Measurements from ENCODE around the gene CIZ1. TPM values are rescaled to one million over a fixed set of nuclear protein-coding genes. Genes with fewer than 3 reads are reported as not detected.
A peak's percentile ranks its signal among the peaks of the same experiment; 100 is the strongest.

Gene CIZ1
- total and polyA plus RNA-seq, 5 experiments from 2014 or later, result 7.4 to 141 (median 39.2) TPM

- Mint-ChIP-seq H3K36me3 (peaks cover 0 to 27% (median 9%) of the 10 kb centered on the region in 3 donors), H3K27me3 (no peaks in the 10 kb centered on the region), H3K9me3 (no peaks in the 10 kb centered on the region), H3K27ac (peak overlapping the region in 6 of 10 donors; percentile 44 to 74 (median 64)), H3K4me3 (peak overlapping the region in 8 of 10 donors; percentile 47 to 84 (median 67)), H3K4me1 (peaks cover 10 to 24% (median 22%) of the 10 kb centered on the region in 4 donors)
- POLR2A ChIA-PET, result interaction anchor here (0.5 to 3.2 kb wide), 2 partner anchors 22 to 29 kb away, joined by 3 to 11 read pairs; partner anchors contain the start of gene CIZ1
- DNase-seq, result no peak
- ATAC-seq, result no peak
Measured at GRCh38 chr9:128162215-128163026, 29.0 kb downstream of the CIZ1 start.

DNA sequence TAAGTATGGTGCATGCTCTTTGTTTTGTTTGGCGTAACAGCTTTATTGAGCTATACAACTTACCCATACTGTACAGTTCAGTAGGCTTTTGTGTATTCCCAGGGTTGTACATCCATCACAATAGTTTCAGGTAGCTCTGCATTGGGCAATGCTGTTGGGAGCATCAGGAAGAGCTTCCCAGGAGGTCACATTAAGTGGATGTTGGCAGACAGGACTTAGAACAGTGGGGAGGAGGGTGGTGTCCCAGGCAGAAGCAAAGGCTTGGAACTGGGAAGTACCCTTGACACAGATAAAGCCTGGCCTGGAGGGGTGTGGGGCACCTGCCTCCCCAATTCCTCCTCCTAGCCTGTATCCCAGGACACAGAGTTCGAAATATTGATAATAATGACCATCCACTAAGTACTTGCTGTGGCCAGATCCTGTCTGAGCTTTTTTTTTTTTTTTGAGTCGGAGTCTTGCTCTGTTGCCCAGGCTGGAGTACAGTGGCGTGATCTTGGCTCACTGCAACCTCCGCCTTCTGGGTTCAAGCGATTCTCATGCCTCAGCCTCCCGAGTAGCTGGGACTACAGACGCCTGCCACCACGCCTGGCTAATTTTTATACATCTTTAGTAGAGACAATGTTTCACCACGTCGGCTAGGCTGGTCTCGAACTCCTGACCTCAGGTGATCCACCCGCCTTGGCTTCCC lies 30.0 kb downstream of the CIZ1 start:
- no peaks in the 10 kb centered on the region for H3K9me3 Mint-ChIP-seq
- POLR2A ChIA-PET, result interaction anchor here (0.5 to 3.2 kb wide), 8 partner anchors 19 to 563 kb away, joined by 3 to 14 read pairs (median 3); partner anchors contain the start of genes CIZ1 and PTGES2
- peak overlapping the region in 7 of 10 donors; percentile 24 to 96 (median 69) for H3K27ac Mint-ChIP-seq
- ATAC-seq, result no peak
- H3K36me3 Mint-ChIP-seq, result peaks cover 0 to 19% (median 4%) of the 10 kb centered on the region in 3 donors
- H3K27me3 Mint-ChIP-seq, result no peaks in the 10 kb centered on the region
- DNase-seq, result no peak
- H3K4me1 Mint-ChIP-seq, result peaks cover 10 to 24% (median 22%) of the 10 kb centered on the region in 4 donors
- H3K4me3 Mint-ChIP-seq, result peak overlapping the region; percentile 71 to 90 (median 81)

GRCh38 chr9:128160603-128160987 lies 30.8 kb downstream of the CIZ1 start:
- H3K27ac Mint-ChIP-seq, result peak overlapping the region in 7 of 10 donors; percentile 57 to 96 (median 90)
- peak overlapping the region; percentile 71 to 90 (median 81) for H3K4me3 Mint-ChIP-seq
- peaks cover 10 to 24% (median 22%) of the 10 kb centered on the region in 4 donors for H3K4me1 Mint-ChIP-seq
- H3K27me3 Mint-ChIP-seq, result no peaks in the 10 kb centered on the region
- POLR2A ChIA-PET, result interaction anchor here (0.6 to 3.2 kb wide), 8 partner anchors 18 to 564 kb away, joined by 3 to 14 read pairs (median 3); partner anchors contain the start of genes CDK9, CIZ1, PTGES2 and URM1
- no peaks in the 10 kb centered on the region for H3K9me3 Mint-ChIP-seq
- ATAC-seq (peak; percentile 25 to 34), DNase-seq (peak in 6 of 10 donors; percentile 6 to 43 (median 32))
- H3K36me3 Mint-ChIP-seq, result peaks cover 0 to 13% (median 2%) of the 10 kb centered on the region in 3 donors

DNA sequence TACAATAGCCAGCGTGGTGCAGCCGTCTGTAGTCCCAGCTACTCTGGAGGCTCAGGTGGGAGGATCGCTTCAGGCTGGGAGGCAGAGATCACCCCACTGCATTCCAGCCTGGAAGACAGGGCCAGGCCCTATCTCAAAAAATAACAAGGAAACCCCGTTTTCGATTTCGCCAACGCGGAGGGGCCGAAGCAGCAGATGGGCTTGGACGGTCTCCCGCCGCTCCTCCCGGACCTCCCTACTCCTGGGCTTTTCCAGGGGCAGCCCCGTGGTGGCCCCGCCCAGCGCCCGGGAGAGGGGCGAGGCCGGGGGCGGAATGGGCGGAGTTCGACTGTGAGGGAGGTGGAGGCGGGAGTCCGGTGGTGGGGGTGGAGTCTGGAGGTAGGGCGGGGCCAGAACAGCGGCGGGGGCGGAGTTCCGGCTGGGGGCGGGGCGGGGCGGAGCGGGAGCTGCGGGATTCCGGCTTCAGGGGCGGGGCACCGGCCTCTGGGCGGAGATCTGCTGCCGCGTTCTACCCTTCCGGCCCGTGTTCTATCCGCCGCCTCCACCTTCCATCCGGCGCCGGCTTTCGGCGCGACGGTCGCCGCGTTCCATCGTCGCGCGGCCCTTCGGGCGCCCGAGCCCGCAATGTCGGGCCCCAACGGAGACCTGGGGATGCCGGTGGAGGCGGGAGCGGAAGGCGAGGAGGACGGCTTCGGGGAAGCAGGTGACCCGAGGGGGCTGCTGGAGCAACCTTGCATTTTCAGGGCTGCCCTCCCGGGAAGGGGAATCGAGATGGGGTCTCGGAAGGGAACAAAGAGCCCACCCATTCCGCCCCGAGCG lies 31.4 kb downstream of the CIZ1 start, which contains the start of gene BBLN:
Gene BBLN, plus strand, starts transcription at position 482 of the 819 bp plus-strand sequence. Its CDS starts 143 bp downstream, at position 625.
- POLR2A ChIA-PET, result interaction anchor here (0.6 to 3.2 kb wide), 10 partner anchors 31 to 564 kb away, joined by 3 to 14 read pairs (median 3); partner anchors contain the start of genes CDK9, CIZ1, PTGES2 and URM1

GRCh38 chr9:128159522-128159783 lies 31.9 kb downstream of the CIZ1 start:
- Mint-ChIP-seq H3K36me3 (peaks cover 0 to 8% (median 2%) of the 10 kb centered on the region in 3 donors), H3K9me3 (no peaks in the 10 kb centered on the region), H3K27me3 (no peaks in the 10 kb centered on the region), H3K27ac (peak overlapping the region; percentile 82 to 96 (median 92)), H3K4me3 (peak overlapping the region; percentile 78 to 90 (median 80)), H3K4me1 (peaks cover 10 to 24% (median 22%) of the 10 kb centered on the region in 4 donors)
- POLR2A ChIA-PET, result interaction anchor here (0.6 to 3.2 kb wide), 9 partner anchors 31 to 565 kb away, joined by 3 to 14 read pairs (median 3); partner anchors contain the start of genes CDK9, CIZ1, PTGES2 and URM1
- ATAC-seq (peak; percentile 53 to 66), DNase-seq (peak in 9 of 10 donors; percentile 18 to 78 (median 58))

More for the DNA sequence above, 31.4 kb downstream of the CIZ1 start, which contains the start of gene BBLN:
- Mint-ChIP-seq H3K27me3 (no peaks in the 10 kb centered on the region), H3K27ac (peak within 1 kb of the TSS; percentile 82 to 96 (median 92)), H3K36me3 (peaks cover 0 to 10% (median 2%) of the 10 kb centered on the region in 3 donors), H3K4me1 (peaks cover 10 to 24% (median 22%) of the 10 kb centered on the region in 4 donors), H3K9me3 (no peaks in the 10 kb centered on the region), H3K4me3 (peak within 1 kb of the TSS; percentile 78 to 90 (median 81))
- DNase-seq (peak; percentile 84 to 94 (median 89)), ATAC-seq (peak; percentile 81 to 87)

DNA sequence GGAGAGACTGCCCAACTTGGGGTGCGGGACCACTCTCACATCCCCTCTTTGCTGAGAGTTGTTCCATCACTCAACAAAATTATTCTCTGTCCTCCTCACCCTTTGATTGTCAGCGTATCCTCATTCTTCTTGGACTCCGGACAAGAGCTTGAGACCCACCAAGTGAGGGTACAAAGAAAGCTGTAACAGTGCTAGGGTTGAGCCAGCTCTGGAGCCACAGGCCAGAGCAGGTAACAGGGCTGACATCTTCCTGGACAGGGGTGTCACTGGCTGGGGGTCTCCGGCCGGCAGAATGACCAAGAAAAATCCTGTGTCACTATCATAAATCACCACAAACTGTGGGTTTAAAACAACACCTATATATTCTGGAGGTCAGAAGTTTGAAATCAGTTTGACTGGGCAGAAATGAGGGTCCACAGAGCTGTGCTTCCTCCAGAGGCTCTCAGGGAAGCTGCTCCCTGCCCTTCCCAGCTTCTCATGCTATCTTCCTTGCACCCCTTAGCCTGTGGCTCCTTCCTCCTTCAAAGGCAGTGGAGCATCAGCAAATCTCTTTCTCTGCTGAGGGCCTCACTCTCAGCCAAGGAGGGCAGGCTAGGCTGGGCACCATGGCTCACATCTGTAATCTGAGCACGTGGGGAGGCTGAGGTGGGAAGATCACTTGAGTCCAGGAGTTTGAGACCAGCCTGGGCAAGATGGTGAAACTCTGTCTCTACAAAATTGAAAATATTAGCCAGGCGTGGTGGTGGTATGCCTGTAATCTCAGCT lies 35.5 kb downstream of the CIZ1 start:
- POLR2A ChIA-PET, result interaction anchor here (1.0 kb wide), 1 partner anchor 38 kb away, joined by 3 read pairs; no protein-coding TSS in a partner anchor
- Mint-ChIP-seq H3K27me3 (no peaks in the 10 kb centered on the region), H3K27ac (peak overlapping the region in 6 of 10 donors; percentile 14 to 74 (median 20)), H3K36me3 (no peaks in the 10 kb centered on the region), H3K9me3 (no peaks in the 10 kb centered on the region), H3K4me3 (peak overlapping the region in 1 of 10 donors; percentile 70), H3K4me1 (peaks cover 2 to 11% (median 7%) of the 10 kb centered on the region in 4 donors)
- DNase-seq (no peak), ATAC-seq (no peak)

DNA sequence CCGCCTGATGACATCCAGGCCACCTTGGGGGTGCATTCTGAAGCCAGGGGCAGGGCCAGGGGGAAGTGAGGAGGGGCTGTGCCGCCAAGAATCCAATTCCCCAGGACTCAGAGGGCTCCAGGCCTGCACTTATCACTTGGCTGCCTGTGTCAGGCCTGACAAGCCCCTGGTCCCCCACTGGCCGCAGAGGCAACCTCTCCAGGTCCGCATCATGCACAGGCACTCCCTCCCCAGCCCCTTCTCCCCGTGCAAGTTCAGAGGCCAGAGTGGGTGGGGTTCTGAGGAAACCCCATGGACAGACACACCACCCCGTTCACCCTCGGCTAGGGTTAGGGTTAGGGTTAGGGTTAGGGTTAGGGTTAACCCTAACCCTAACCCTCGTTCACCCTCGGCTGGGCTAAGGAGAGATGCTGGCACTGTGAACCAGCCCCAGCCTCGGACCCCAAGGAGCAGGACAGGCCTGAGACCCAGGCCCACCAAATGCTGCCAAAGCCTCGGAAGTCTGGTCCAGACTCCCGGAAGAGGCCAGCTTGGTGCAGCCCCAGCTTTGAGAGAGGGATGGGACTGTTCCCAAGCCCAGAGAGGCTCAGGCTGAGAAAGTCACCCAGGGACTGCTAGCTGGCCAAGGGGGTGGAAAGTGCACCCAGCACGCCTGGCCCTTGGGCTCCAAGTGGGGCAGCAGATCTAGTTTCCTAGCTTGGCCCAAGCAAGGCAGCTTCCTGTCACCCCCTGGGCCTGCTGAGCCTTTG lies 37.3 kb downstream of the CIZ1 start:
- Mint-ChIP-seq H3K4me1 (peaks cover 0 to 15% (median 3%) of the 10 kb centered on the region in 4 donors), H3K36me3 (no peaks in the 10 kb centered on the region), H3K27me3 (no peaks in the 10 kb centered on the region), H3K4me3 (no peak overlapping the region), H3K9me3 (no peaks in the 10 kb centered on the region), H3K27ac (no peak overlapping the region)
- no peak for DNase-seq
- no peak for ATAC-seq
- POLR2A ChIA-PET, result no interaction called here

GRCh38 chr9:128153060-128153946 lies 38.1 kb downstream of the CIZ1 start:
- no peak for ATAC-seq

DNA sequence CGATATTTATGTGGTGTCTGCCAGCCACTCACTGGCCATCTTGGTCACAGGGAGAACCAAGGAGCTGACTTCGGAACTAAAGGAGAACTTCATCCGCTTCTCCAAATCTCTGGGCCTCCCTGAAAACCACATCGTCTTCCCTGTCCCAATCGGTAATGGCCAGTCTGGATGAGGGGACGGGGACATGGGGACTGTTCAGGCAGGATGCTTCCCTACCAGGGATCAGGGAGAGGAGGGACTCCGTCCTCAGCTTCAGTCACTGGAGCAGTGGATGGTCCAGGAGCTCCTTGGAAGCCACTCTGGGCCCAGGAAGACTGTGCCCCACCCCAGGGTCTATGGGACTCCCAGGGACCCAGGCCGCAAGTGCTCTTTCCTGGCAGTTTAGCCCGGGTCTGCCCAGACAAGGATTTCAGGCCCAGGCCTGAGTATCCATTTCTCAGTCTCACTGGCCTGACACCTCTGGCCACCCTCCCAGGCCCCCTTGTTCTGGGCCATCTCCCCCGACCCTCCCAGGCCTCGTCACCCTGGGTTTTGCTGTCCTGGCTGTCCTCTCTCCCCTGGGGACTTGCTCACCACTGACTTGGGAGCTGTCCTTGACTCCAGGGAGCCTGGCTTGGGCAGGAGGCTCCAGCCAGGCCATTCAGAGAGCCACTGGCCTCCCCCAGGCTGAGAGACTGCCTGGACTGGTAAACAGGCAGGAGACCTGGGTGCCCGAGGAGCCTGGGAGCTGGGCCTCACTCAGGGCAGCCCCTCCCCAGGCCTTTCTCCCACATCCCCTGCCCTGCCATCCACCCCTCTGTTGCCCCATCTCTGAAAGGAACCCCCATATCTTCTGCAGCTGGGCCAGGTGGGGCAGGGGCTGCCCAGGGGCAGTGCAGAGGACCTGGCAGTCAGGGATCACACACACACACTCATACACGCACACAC lies 39.0 kb downstream of the CIZ1 start:
- Mint-ChIP-seq H3K4me3 (no peak overlapping the region), H3K27ac (peak overlapping the region in 1 of 10 donors; percentile 10), H3K4me1 (peaks cover 0 to 14% (median 3%) of the 10 kb centered on the region in 4 donors), H3K27me3 (no peaks in the 10 kb centered on the region), H3K36me3 (no peaks in the 10 kb centered on the region), H3K9me3 (no peaks in the 10 kb centered on the region)
- ATAC-seq, result no peak
- DNase-seq, result no peak
- POLR2A ChIA-PET, result interaction anchor here (0.6 to 1.1 kb wide), 2 partner anchors 12 to 1650 kb away, joined by 3 to 4 read pairs; no protein-coding TSS in a partner anchor

More at GRCh38 chr9:128153060-128153946, 38.1 kb downstream of the CIZ1 start:
- H3K27ac Mint-ChIP-seq, result no peak overlapping the region
- no peaks in the 10 kb centered on the region for H3K36me3 Mint-ChIP-seq
- peaks cover 0 to 14% (median 3%) of the 10 kb centered on the region in 4 donors for H3K4me1 Mint-ChIP-seq
- H3K4me3 Mint-ChIP-seq, result no peak overlapping the region
- no peaks in the 10 kb centered on the region for H3K9me3 Mint-ChIP-seq
- no peak for DNase-seq
- POLR2A ChIA-PET, result no interaction called here
- no peaks in the 10 kb centered on the region for H3K27me3 Mint-ChIP-seq
